Bronchial epithelial cell (primary cell): Measurements from ENCODE around the gene BPGM. TPM values are rescaled to one million over a fixed set of nuclear protein-coding genes. Genes with fewer than 3 reads are reported as not detected.

Experiments used
- DNase-seq: peaks from one replicate; pipeline ENCODE4 v3.0.0-alpha.2; 2010; ENCODE audit warnings: low read depth
- FAIRE-seq: peaks from 2 replicates; lab custom pipeline; 2011; peaks lifted over from hg19 to GRCh38; lab: Jason Lieb, UNC
- H3K27me3 ChIP-seq: 2 replicates; pipeline ENCODE4 v1.5.1; 2011; ENCODE audit warnings: low read length; ENCODE audit not compliant: control insufficient read depth, insufficient read depth
- H3K36me3 ChIP-seq: 2 replicates; pipeline ENCODE4 v1.5.1; 2011; ENCODE audit warnings: low read length; ENCODE audit not compliant: control insufficient read depth, insufficient read depth
- H3K4me3 ChIP-seq: 2 replicates; pipeline ENCODE4 v1.5.1; 2011; ENCODE audit warnings: mild to moderate bottlenecking, low read depth, low read length, control low read depth
- total RNA-seq: library from RNA; depleted of rRNA; stranded (reverse); fragments of >200 nt; gene quantifications from 2 replicates; pipeline ENCODE4 v1.2.1, GENCODE V29; 2014
- TF ChIP-seq, protein P1 (sequence below): IDR thresholded peaks from 2 replicates; pipeline ENCODE4 v1.5.1; 2011; ENCODE audit warnings: mild to moderate bottlenecking, moderate library complexity, low read length, control low read depth, inconsistent platforms; ENCODE audit not compliant: insufficient read depth, severe bottlenecking

BPGM gene
- total RNA-seq, 1 donor from 2014 or later, result 16.6 TPM

DNA sequence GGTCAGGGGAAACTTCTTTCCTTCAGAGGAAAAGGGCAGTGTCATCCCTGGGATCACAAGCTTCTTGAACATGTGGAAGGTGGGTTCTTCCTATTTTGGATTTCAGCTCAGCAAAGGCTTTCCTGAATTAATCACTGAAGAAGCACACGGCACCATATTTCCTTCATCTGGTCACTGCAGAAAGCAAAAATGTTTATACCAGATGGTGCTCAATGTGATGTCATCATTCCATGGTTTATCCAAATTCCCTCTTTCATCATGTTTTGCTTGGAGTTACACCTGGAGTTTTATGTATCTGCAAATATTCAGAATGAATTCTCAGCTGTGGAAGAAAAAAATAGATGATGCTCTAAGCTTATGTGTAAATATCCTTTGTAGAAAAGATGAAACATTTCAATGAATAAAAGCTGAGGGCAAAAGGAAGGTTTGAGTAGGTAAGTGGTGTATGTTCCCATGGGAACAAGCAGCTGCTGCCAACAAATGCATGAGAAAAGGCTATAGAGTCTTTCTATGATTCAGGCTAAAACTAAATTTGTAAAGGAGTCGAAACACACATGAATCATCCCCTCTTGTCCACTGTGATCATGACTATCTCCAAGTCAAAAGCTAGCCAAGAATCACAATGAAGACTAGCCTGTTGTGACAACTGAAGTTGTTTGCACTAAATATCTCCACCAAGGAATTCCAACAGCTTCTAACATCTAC is 26.9 kb upstream of the BPGM start:
- DNase-seq (peak; percentile 99), FAIRE-seq (no peak)
- H3K4me3 ChIP-seq, result no peak overlapping the region
- TF ChIP-seq, protein P1, sequence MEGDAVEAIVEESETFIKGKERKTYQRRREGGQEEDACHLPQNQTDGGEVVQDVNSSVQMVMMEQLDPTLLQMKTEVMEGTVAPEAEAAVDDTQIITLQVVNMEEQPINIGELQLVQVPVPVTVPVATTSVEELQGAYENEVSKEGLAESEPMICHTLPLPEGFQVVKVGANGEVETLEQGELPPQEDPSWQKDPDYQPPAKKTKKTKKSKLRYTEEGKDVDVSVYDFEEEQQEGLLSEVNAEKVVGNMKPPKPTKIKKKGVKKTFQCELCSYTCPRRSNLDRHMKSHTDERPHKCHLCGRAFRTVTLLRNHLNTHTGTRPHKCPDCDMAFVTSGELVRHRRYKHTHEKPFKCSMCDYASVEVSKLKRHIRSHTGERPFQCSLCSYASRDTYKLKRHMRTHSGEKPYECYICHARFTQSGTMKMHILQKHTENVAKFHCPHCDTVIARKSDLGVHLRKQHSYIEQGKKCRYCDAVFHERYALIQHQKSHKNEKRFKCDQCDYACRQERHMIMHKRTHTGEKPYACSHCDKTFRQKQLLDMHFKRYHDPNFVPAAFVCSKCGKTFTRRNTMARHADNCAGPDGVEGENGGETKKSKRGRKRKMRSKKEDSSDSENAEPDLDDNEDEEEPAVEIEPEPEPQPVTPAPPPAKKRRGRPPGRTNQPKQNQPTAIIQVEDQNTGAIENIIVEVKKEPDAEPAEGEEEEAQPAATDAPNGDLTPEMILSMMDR, result no peak
- H3K36me3 ChIP-seq, result no peaks in the 10 kb centered on the region
- H3K27me3 ChIP-seq, result no peaks in the 10 kb centered on the region

DNA sequence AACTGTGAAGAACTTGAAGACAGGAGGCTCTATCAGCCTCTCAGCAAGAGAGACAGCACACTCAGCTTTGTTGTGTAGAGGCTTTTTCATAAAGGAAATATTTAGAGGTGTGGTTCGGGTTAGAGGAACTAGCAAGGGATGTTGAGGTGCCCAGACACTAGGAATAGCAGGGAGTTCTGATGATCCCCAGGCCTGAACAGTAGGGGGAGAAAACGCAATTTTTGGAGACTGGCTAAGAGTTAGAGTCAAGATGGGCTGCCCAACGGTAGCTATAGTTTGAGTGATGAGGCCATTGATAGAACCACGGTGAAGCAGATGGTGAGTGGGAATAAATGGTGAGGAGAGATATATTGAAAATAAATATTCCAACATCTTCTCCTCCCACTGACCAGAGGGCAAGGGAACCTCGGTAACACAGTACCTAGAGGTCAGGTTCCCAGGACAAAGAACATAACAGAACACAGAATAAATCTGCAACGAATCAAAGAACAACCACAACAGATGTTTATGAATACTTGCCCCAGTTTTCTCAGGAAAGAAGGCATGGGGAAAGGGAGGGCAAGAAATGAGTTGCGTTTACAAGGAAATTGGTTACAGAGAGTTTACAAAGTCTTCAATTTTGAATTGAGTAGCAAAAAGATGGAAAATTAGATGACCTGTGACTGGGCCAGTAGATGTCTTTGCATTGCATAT is 24.2 kb upstream of the BPGM start:
- Histone ChIP-seq H3K27me3 (no peaks in the 10 kb centered on the region), H3K4me3 (no peak overlapping the region), H3K36me3 (no peaks in the 10 kb centered on the region)
- no peak for FAIRE-seq
- TF ChIP-seq, protein P1, result no peak
- DNase-seq, result no peak

DNA sequence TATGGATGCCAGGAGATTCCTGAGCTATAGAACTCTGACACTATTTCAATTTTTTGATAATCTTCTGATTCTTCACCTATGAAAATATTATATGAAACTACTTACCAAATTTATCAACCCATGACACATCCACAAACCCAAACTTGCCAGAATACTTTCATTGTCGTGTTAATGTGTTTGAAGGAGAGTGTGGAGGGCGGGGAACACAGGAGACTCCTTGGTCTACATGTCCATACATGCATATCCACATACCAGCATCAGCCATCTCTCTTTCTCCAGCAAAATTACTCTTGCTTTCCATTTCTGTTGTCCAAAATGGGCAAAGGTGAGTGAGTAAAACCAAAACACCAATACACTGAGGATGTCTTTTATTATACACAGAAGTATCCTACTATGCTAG is 23.5 kb upstream of the BPGM start:
- TF ChIP-seq, protein P1, result no peak
- Histone ChIP-seq H3K36me3 (no peaks in the 10 kb centered on the region), H3K27me3 (no peaks in the 10 kb centered on the region), H3K4me3 (no peak overlapping the region)
- DNase-seq (peak; percentile 94), FAIRE-seq (no peak)

DNA sequence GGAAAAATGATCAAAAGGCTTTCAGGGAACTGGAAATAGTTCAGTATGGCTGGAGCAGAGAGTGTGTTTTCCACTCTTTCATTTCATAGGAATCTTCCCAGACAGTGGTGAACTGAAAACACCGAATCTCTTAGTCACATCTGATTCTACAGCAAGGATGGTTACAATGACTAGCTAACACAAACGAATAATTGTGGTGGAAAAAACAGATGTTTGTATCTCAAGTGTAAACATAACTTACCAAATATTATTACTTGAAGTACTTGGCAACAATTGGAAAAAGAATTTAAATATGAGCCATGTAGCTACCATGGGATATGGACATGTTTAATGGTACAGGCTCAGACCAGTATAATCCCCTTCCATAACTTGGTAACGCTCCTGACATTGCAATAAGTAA is 21.1 kb upstream of the BPGM start:
- TF ChIP-seq, protein P1, result no peak

DNA sequence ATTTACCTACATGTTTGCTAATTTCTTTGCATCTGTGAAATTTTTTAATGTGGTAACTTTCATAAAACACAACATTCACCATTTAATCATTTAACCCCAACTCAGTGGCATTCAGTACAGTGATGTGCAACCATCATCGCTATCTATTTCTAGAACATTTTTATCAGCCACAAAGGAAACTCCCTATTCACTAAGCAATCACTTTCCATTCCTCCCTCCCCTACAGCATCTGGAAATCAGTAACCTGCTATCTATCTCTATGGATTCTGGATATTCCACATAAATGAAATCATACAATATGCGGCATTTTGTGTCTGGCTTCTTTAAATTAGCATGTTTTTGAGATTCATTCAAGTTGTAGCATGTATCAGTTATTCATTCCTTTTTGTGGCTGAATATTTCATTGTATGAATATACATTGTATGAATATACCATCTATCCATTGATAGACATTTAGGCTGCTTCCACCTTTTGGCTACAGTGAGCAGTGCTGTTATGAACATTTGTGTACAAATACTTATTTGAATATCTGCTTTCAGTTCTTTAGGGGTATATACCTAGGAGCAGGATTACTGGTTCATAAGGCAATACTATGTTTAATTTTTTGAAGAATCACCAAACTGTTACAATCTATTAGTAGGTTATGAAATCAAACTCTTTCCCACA is 19.4 kb upstream of the BPGM start:
- Histone ChIP-seq H3K4me3 (no peak overlapping the region), H3K27me3 (no peaks in the 10 kb centered on the region), H3K36me3 (no peaks in the 10 kb centered on the region)
- DNase-seq (no peak), FAIRE-seq (no peak)
- TF ChIP-seq, protein P1, result no peak

More for the DNA sequence above, 21.1 kb upstream of the BPGM start:
- H3K4me3 ChIP-seq, result no peak overlapping the region
- FAIRE-seq, result no peak
- H3K27me3 ChIP-seq, result no peaks in the 10 kb centered on the region
- DNase-seq, result peak; percentile 90
- H3K36me3 ChIP-seq, result no peaks in the 10 kb centered on the region
